K562 (cell line): ENCODE measurements around the gene PRRC2A.

Experiments used
- ARHGAP35 ChIP-seq: fragments of 450-650 bp; IDR thresholded peaks from 2 replicates; pipeline ENCODE4 v1.6.1; 2018; ENCODE audit not compliant: partially characterized antibody
- BRCA1 ChIP-seq, 2 experiments: fragments of 450-650 bp in 1 of 2; sonication (generic) in 1 of 2; formaldehyde crosslinking in 1 of 2; IDR thresholded peaks; 2 replicates each; pipeline versions ENCODE4 v1.5.0 to v1.6.1; 2017 to 2020; ENCODE audit warnings: mild to moderate bottlenecking in 1 of 2, missing genetic modification reagents in 1 of 2
- CEBPB ChIP-seq: fragments of 450-650 bp; IDR thresholded peaks from 2 replicates; pipeline ENCODE4 v1.6.1; 2016; ENCODE audit warnings: missing genetic modification characterization, missing compliant biosample characterization
- NFRKB ChIP-seq: fragments of 450-650 bp; IDR thresholded peaks from 2 replicates; pipeline ENCODE4 v1.6.1; 2016; ENCODE audit warnings: low read depth
- POLR2A ChIP-seq: fragments of 450-650 bp; conservative IDR thresholded peaks from 2 replicates; pipeline ENCODE4 v1.6.1; 2016
- TARDBP ChIP-seq: fragments of 450-650 bp; IDR thresholded peaks from 2 replicates; pipeline ENCODE4 v1.6.1; 2016
- TCF7 ChIP-seq: sonication (generic); IDR thresholded peaks from 2 replicates; pipeline ENCODE4 v1.6.1; 2016; ENCODE audit warnings: antibody characterized with exemption, borderline replicate concordance
- ZNF184 ChIP-seq: sonication (generic); formaldehyde crosslinking; IDR thresholded peaks from 2 replicates; pipeline ENCODE4 v1.5.0; 2020; ENCODE audit warnings: missing genetic modification reagents
- ZNF3 ChIP-seq: fragments of 250-450 bp; sonication (Bioruptor Pico); IDR thresholded peaks from 2 replicates; pipeline ENCODE4 v1.5.0; 2021; ENCODE audit warnings: mild to moderate bottlenecking, moderate library complexity
- ZNF79 ChIP-seq: fragments of 250-450 bp; sonication (Bioruptor Pico); IDR thresholded peaks from 2 replicates; pipeline ENCODE4 v1.4.0; 2020; ENCODE audit warnings: low read depth, mild to moderate bottlenecking, moderate library complexity
- TF ChIP-seq, protein P1 (sequence below): sonication (generic); formaldehyde crosslinking; IDR thresholded peaks from 2 replicates; pipeline ENCODE4 v1.8.1; 2023; ENCODE audit warnings: mild to moderate bottlenecking, missing genetic modification reagents
- TF ChIP-seq, protein P2 (sequence below), 2 experiments: fragments of 450-650 bp; formaldehyde crosslinking in 1 of 2; IDR thresholded peaks; 2 replicates each; pipeline versions ENCODE4 v1.4.0 to v1.6.1; 2014 to 2020; ENCODE audit warnings: mild to moderate bottlenecking in 2 of 2, borderline replicate concordance in 1 of 2, low read depth in 1 of 2
- TF ChIP-seq, protein P3 (sequence below): sonication (generic); formaldehyde crosslinking; IDR thresholded peaks from 2 replicates; pipeline ENCODE4 v1.8.0; 2022; ENCODE audit warnings: missing genetic modification reagents, mild to moderate bottlenecking, borderline replicate concordance

- TF ChIP-seq CEBPB (tag) (0 out of 2 replicates have a peak, but pooled peaks have one; percentile 11), ARHGAP35 (no peak), POLR2A (no peak), BRCA1 (IDR thresholded peaks at IDR 0.05) (no peak), BRCA1 (CRISPR knock-in tag; IDR thresholded peaks at IDR 0.05) (no peak), ZNF184 (CRISPR knock-in tag) (no peak), ZNF79 (CRISPR knock-in tag) (no peak), NFRKB (no peak), ZNF3 (no peak), TCF7 (no peak), TARDBP (no peak)
- TF ChIP-seq, protein P1, sequence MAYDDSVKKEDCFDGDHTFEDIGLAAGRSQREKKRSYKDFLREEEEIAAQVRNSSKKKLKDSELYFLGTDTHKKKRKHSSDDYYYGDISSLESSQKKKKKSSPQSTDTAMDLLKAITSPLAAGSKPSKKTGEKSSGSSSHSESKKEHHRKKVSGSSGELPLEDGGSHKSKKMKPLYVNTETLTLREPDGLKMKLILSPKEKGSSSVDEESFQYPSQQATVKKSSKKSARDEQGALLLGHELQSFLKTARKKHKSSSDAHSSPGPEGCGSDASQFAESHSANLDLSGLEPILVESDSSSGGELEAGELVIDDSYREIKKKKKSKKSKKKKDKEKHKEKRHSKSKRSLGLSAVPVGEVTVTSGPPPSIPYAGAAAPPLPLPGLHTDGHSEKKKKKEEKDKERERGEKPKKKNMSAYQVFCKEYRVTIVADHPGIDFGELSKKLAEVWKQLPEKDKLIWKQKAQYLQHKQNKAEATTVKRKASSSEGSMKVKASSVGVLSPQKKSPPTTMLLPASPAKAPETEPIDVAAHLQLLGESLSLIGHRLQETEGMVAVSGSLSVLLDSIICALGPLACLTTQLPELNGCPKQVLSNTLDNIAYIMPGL (CRISPR knock-in tag), result no peak
- TF ChIP-seq, protein P2, sequence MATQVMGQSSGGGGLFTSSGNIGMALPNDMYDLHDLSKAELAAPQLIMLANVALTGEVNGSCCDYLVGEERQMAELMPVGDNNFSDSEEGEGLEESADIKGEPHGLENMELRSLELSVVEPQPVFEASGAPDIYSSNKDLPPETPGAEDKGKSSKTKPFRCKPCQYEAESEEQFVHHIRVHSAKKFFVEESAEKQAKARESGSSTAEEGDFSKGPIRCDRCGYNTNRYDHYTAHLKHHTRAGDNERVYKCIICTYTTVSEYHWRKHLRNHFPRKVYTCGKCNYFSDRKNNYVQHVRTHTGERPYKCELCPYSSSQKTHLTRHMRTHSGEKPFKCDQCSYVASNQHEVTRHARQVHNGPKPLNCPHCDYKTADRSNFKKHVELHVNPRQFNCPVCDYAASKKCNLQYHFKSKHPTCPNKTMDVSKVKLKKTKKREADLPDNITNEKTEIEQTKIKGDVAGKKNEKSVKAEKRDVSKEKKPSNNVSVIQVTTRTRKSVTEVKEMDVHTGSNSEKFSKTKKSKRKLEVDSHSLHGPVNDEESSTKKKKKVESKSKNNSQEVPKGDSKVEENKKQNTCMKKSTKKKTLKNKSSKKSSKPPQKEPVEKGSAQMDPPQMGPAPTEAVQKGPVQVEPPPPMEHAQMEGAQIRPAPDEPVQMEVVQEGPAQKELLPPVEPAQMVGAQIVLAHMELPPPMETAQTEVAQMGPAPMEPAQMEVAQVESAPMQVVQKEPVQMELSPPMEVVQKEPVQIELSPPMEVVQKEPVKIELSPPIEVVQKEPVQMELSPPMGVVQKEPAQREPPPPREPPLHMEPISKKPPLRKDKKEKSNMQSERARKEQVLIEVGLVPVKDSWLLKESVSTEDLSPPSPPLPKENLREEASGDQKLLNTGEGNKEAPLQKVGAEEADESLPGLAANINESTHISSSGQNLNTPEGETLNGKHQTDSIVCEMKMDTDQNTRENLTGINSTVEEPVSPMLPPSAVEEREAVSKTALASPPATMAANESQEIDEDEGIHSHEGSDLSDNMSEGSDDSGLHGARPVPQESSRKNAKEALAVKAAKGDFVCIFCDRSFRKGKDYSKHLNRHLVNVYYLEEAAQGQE (IDR thresholded peaks at IDR 0.05; ENCODE audit: borderline replicate concordance), result no peak
- TF ChIP-seq, protein P2 (CRISPR knock-in tag; IDR thresholded peaks at IDR 0.05; ENCODE audit: low read depth), result no peak
- TF ChIP-seq, protein P3, sequence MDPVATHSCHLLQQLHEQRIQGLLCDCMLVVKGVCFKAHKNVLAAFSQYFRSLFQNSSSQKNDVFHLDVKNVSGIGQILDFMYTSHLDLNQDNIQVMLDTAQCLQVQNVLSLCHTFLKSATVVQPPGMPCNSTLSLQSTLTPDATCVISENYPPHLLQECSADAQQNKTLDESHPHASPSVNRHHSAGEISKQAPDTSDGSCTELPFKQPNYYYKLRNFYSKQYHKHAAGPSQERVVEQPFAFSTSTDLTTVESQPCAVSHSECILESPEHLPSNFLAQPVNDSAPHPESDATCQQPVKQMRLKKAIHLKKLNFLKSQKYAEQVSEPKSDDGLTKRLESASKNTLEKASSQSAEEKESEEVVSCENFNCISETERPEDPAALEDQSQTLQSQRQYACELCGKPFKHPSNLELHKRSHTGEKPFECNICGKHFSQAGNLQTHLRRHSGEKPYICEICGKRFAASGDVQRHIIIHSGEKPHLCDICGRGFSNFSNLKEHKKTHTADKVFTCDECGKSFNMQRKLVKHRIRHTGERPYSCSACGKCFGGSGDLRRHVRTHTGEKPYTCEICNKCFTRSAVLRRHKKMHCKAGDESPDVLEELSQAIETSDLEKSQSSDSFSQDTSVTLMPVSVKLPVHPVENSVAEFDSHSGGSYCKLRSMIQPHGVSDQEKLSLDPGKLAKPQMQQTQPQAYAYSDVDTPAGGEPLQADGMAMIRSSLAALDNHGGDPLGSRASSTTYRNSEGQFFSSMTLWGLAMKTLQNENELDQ, result no peak
Measured at GRCh38 chr6:31586008-31586407, 34.5 kb upstream of the PRRC2A start, which contains the start of gene LST1.
